ENCODE data around the gene SECISBP2L. TPM values are rescaled to one million over a fixed set of nuclear protein-coding genes. Genes with fewer than 3 reads are reported as not detected.

SECISBP2L gene
- total RNA-seq, 1 donor from 2014 or later = 42.7 TPM

GRCh38 chr15:49060710-49061495, 14.7 kb upstream of the SECISBP2L start:
- no peak for ATAC-seq
- intact Hi-C loops (cut with micrococcal nuclease) = loop anchor here (10.0 kb wide), 1 partner anchor 56 kb away; no protein-coding TSS in a partner anchor
- DNase-seq = no peak

GRCh38 chr15:49059491-49059890, 13.2 kb upstream of the SECISBP2L start:
- intact Hi-C loops (cut with micrococcal nuclease) = no loop called here
- no peak for ATAC-seq
- no peak for DNase-seq

GRCh38 chr15:49058559-49058958, 12.3 kb upstream of the SECISBP2L start:
- DNase-seq = no peak
- intact Hi-C loops (cut with micrococcal nuclease) = no loop called here
- no peak for ATAC-seq

GRCh38 chr15:49055630-49056029, 9.4 kb upstream of the SECISBP2L start:
- intact Hi-C loops (cut with micrococcal nuclease) = no loop called here
- ATAC-seq (peak; percentile 88), DNase-seq (no peak)

GRCh38 chr15:49052662-49053061, 6.4 kb upstream of the SECISBP2L start:
- no peak for DNase-seq
- no peak for ATAC-seq
- intact Hi-C loops (cut with micrococcal nuclease) = no loop called here

- intact Hi-C loops (cut with micrococcal nuclease) = no loop called here
- ATAC-seq = no peak
- no peak for DNase-seq
Measured at GRCh38 chr15:49047456-49047855, 1.2 kb upstream of the SECISBP2L start.

- ATAC-seq (peak; percentile 54), DNase-seq (no peak)
- intact Hi-C loops (cut with micrococcal nuclease) = no loop called here
Measured at GRCh38 chr15:49045751-49046219, 461 bp downstream of the SECISBP2L start.

GRCh38 chr15:49044766-49045606, 1.3 kb downstream of the SECISBP2L start:
- no peak for ATAC-seq
- DNase-seq = no peak
- intact Hi-C loops (cut with micrococcal nuclease) = no loop called here

- intact Hi-C loops (cut with micrococcal nuclease) = no loop called here
- ATAC-seq (no peak), DNase-seq (no peak)
Measured at GRCh38 chr15:49044002-49044401, 2.2 kb downstream of the SECISBP2L start.

GRCh38 chr15:49042165-49042564, 4.1 kb downstream of the SECISBP2L start:
- intact Hi-C loops (cut with micrococcal nuclease) = no loop called here
- DNase-seq = no peak
- no peak for ATAC-seq

GRCh38 chr15:49041426-49041825, 4.8 kb downstream of the SECISBP2L start:
- intact Hi-C loops (cut with micrococcal nuclease) = no loop called here
- ATAC-seq = no peak

GRCh38 chr15:49040151-49040550, 6.1 kb downstream of the SECISBP2L start:
- no peak for ATAC-seq
- DNase-seq = no peak
- intact Hi-C loops (cut with micrococcal nuclease) = no loop called here

More at GRCh38 chr15:49041426-49041825, 4.8 kb downstream of the SECISBP2L start:
- no peak for DNase-seq

GRCh38 chr15:49038382-49038781, 7.9 kb downstream of the SECISBP2L start:
- intact Hi-C loops (cut with micrococcal nuclease) = no loop called here
- DNase-seq (no peak), ATAC-seq (no peak)

- ATAC-seq (no peak), DNase-seq (no peak)
- intact Hi-C loops (cut with micrococcal nuclease) = no loop called here
Measured at GRCh38 chr15:49037546-49037940, 8.7 kb downstream of the SECISBP2L start.

- no peak for DNase-seq
- intact Hi-C loops (cut with micrococcal nuclease) = no loop called here
- ATAC-seq = no peak
Measured at GRCh38 chr15:49036650-49037545, 9.3 kb downstream of the SECISBP2L start.

- no peak for ATAC-seq
- no peak for DNase-seq
- intact Hi-C loops (cut with micrococcal nuclease) = no loop called here
Measured at GRCh38 chr15:49035825-49036224, 10.4 kb downstream of the SECISBP2L start.

GRCh38 chr15:49032601-49033145, 13.6 kb downstream of the SECISBP2L start:
- intact Hi-C loops (cut with micrococcal nuclease) = no loop called here
- no peak for ATAC-seq

GRCh38 chr15:49031804-49032203, 14.4 kb downstream of the SECISBP2L start:
- DNase-seq = no peak
- intact Hi-C loops (cut with micrococcal nuclease) = no loop called here
- no peak for ATAC-seq

More at GRCh38 chr15:49032601-49033145, 13.6 kb downstream of the SECISBP2L start:
- no peak for DNase-seq

GRCh38 chr15:49026700-49027099, 19.5 kb downstream of the SECISBP2L start:
- intact Hi-C loops (cut with micrococcal nuclease) = no loop called here
- ATAC-seq (no peak), DNase-seq (no peak)
